RPMI7951 (cell line): ENCODE data around the gene RBM27. TPM values are rescaled to one million over a fixed set of nuclear protein-coding genes. Genes with fewer than 3 reads are reported as not detected.
A peak's percentile ranks its signal among the peaks of the same experiment; 100 is the strongest.
"Not testable (repeated sequence)": the region's sequence is repeated elsewhere in the genome, so short reads cannot be mapped to it uniquely, and the experiment has no call there.

Experiments
- DNase-seq: peaks from one replicate; pipeline ENCODE4 v3.0.0-alpha.2; 2012; ENCODE audit warnings: low read depth
- total RNA-seq: library from RNA; depleted of rRNA; stranded (reverse); fragments of >200 nt; shearing (Covaris generic); gene quantifications from 2 replicates; pipeline ENCODE4 v1.2.3, GENCODE V29; 2014; rRNA removed

Gene RBM27
- 13.5 and 15.1 TPM in 2 replicates for total RNA-seq

DNA sequence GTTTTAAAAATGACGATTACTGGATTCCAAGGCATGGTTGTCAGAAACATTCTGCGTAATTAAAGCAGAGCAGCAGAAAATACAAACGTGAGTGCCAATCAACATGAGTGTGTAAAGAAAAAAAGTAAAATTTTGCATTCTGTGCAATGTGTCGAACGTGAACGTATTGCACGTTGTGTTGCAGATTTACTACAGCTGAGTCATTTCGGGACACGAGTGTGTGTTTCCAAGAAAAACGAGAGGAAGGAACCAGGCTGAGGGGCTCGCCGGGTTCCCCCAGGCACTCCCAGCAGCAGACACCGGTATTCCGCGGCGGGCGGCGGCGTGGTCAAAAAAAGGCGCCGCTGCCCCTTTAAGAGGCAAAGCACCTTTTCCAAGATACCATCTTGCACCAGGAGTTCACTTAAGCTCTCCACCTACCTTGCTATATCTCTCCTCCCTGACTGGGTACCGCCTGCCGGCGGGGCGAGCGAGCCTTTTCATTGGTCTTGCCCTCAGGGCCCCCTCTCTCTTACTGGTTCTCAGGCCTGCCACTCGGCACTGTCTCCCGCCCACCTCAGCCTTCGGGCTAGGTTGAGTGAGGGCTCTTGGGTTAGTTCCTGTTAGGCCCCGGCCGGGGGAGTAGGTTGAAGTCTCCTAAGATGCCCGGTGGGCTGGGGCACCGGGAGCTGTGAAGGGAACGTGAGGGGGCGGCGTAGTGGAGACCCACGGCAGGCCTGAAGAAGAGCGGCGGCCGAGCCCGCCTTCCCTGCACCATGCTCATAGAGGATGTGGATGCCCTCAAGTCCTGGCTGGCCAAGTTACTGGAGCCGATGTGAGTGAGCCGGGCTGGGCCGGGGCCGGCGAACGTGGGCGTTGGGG is at the start of gene RBM27:
Gene RBM27, plus strand, starts transcription at position 595 of the 861 bp plus-strand sequence. Its CDS starts 161 bp downstream, at position 756.
- DNase-seq: peak; percentile 97

- DNase-seq: no peak
Observed at GRCh38 chr5:146158255-146158654, 45.1 kb upstream of the RBM27 start.

GRCh38 chr5:146164382-146164781 is 39.0 kb upstream of the RBM27 start:
- DNase-seq: no peak

DNA sequence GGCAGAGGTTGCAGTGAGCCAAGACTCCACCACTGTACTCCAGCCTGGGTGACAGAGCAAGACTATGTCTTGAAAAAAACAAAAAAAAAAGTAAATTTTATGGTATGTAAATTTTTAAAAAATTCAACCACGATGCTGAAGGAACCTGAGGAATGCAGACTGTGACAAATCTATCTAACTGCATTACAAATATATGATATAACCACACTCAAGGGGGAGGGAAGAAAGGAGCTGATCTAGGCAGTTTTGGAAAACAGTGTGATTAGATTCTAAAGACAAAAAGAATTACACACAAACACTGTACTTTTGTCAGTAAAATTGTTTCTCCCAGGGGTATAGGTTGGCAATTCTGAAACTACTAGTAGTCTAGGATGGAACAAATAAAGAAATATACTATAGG is 37.9 kb upstream of the RBM27 start:
- no peak for DNase-seq

DNA sequence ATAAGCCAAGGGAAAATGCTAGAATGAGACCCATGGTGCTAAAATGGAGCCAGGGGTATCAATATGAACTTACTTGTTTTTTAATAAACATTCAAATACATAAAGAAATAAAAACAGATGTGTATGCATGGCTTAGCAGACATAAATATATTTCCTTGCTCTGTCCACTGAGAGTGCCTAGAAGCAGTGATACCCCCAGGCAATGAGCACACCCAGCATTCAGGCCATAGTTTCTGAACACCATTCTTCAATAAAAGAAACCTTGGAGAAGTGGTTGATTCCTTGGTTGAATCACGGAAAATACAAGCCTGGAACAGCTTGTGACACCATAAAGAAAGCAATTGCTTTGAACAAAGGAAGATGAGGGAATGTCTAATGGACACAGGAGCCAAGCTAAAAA is 37.5 kb upstream of the RBM27 start:
- DNase-seq: no peak

GRCh38 chr5:146169076-146169475 is 34.3 kb upstream of the RBM27 start:
- DNase-seq: no peak

DNA sequence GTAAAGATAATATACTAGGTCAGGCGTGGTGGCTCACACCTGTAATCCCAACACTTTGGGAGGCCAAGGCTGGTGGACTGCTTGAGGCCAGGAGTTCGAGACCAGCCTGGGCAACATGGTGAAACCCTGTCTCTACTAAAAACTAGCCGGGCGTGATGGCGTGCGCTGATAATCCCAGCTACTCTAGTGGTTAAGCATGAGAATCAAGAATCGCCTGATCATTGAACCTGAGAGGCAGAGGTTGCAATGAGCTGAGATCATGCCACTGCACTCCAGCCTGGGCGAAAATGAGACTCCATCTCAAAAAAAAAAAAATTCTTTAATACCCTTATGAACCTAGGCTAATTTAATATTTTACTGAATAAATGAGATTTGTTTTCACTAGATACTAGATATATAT is 30.4 kb upstream of the RBM27 start:
- not testable (repeated sequence) for DNase-seq

- no peak for DNase-seq
Observed at GRCh38 chr5:146173597-146173996, 29.8 kb upstream of the RBM27 start.

GRCh38 chr5:146176805-146177204 is 26.6 kb upstream of the RBM27 start:
- DNase-seq: no peak

DNA sequence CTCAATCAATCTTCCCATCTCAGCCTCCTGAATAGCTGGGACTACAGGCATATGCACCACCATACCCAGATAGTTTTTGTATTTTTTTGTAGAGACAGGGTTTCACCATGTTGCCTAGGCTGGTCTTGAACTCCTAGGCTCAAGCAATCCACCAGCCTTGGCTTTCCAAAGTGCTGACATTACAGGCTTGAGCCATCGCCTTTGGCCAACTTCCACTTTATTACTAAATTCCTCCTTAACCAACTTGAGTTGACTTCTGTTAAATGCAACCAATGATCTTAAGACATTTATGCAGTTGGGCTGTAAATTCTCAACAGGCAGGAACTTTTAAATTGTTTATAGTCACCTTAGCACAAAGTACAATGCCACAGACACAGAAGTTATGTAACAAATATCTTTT is 23.7 kb upstream of the RBM27 start:
- DNase-seq: no peak

- not testable (repeated sequence) for DNase-seq
Observed at GRCh38 chr5:146183403-146183802, 20.0 kb upstream of the RBM27 start.

DNA sequence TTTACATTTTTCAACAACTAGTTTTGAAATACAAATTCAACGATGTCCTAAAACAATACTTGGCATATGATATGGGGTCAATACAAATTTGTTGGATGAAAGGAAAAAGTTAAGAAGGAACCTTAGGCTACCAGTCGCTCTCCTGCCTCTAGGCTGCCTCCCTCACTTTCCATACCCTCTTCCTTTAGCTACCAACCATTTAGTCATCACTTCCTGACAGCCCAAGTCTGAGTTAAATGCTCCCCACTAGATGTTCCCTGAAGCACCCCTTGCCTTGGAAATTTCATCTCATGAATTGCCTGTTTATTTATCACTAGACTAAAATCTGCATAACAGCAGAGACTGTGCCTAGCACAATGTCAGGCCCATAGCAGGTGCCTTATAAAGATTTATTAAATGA is 18.2 kb upstream of the RBM27 start:
- no peak for DNase-seq

GRCh38 chr5:146188358-146188757 is 15.0 kb upstream of the RBM27 start:
- DNase-seq: peak; percentile 24

DNA sequence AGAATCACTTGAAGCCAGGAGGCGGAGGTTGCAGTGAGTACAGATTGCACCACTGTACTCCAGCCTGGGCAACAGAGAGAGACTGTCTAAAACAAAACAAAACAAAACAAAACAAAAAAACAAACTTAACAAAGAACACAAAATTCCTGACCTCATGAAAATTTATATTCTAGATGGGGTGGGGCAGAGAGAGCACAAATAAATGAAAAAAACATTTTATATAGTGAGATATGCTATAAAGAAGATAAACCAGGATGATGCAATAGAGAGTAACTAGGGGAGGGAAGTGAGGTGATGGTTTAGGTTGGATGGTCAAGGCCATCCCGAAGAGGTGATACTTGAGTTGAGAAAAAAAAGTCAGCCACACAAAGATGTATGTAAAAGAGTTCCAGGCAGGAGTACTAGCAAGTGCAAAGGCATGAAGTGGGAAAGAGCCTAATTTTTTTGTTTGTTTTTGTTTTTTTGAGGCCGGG is 10.8 kb upstream of the RBM27 start:
- no peak for DNase-seq

GRCh38 chr5:146193285-146193684 is 10.1 kb upstream of the RBM27 start:
- no peak for DNase-seq

GRCh38 chr5:146194997-146195396 is 8.4 kb upstream of the RBM27 start:
- DNase-seq: not testable (repeated sequence)

- DNase-seq: no peak
Observed at GRCh38 chr5:146196459-146197048, 6.9 kb upstream of the RBM27 start.

GRCh38 chr5:146199176-146199815 is 4.1 kb upstream of the RBM27 start:
- no peak for DNase-seq

- DNase-seq: not testable (repeated sequence)
Observed at GRCh38 chr5:146201795-146202194, 1.6 kb upstream of the RBM27 start.

- DNase-seq: no peak
Observed at GRCh38 chr5:146203872-146204192, 427 bp downstream of the RBM27 start.

GRCh38 chr5:146205499-146206202 is 2.2 kb downstream of the RBM27 start:
- no peak for DNase-seq

DNA sequence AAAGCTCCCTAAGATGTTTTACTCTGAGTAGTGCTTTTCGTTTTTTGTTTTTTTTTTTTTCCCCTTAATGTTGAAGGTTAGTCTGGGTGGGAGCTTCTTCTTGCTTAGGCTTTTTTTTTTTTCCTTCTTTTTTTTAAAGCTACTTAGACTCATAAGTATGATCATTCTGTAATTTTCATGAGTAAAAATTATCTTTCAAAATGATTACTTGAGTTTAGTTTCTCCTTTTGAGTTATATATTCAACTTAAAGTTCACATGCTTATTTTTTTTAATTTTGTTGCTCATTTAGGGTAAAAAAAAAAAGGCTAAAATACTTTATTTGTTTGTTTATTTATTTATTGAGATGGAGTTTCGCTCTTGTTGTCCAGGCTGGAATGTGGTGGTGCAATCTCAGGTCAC is 2.9 kb downstream of the RBM27 start:
- DNase-seq: no peak
